WI38 (cell line): ENCODE results near the gene IGF1R.

ENCODE experiments used
- H3K4me3 ChIP-seq: 2 replicates; pipeline ENCODE4 v1.5.1; 2011; ENCODE audit warnings: low read depth, mild to moderate bottlenecking, control low read depth, low read length
- CTCF ChIP-seq: IDR thresholded peaks from 2 replicates; pipeline ENCODE4 v1.5.1; 2012; ENCODE audit warnings: low read depth, mild to moderate bottlenecking, control low read depth, low read length

The IGF1R gene

GRCh38 chr15:98842192-98842972, 194.0 kb downstream of the IGF1R start:
- H3K4me3 ChIP-seq: no peak overlapping the region
- TF ChIP-seq CTCF: no peak

- no peak overlapping the region for H3K4me3 ChIP-seq
Measured at GRCh38 chr15:98842973-98843285, 194.6 kb downstream of the IGF1R start.

GRCh38 chr15:98843844-98844243, 195.5 kb downstream of the IGF1R start:
- no peak for TF ChIP-seq CTCF
- H3K4me3 ChIP-seq: no peak overlapping the region

More at GRCh38 chr15:98842973-98843285, 194.6 kb downstream of the IGF1R start:
- no peak for TF ChIP-seq CTCF

GRCh38 chr15:98844261-98844660, 195.9 kb downstream of the IGF1R start:
- H3K4me3 ChIP-seq: no peak overlapping the region
- no peak for TF ChIP-seq CTCF

GRCh38 chr15:98845138-98845884, 197.0 kb downstream of the IGF1R start:
- H3K4me3 ChIP-seq: no peak overlapping the region
- TF ChIP-seq CTCF: no peak

- no peak overlapping the region for H3K4me3 ChIP-seq
- peak; percentile 81 for TF ChIP-seq CTCF
Measured at GRCh38 chr15:98850961-98851572, 202.7 kb downstream of the IGF1R start.

- H3K4me3 ChIP-seq: peak overlapping the region; percentile 68
- TF ChIP-seq CTCF: no peak
Measured at GRCh38 chr15:98853161-98853560, 204.8 kb downstream of the IGF1R start.
